ENCODE data around the gene DCTN1.
"Not testable (repeated sequence)": the region's sequence is repeated elsewhere in the genome, so short reads cannot be mapped to it uniquely, and the experiment has no call there.

Gene DCTN1

DNA sequence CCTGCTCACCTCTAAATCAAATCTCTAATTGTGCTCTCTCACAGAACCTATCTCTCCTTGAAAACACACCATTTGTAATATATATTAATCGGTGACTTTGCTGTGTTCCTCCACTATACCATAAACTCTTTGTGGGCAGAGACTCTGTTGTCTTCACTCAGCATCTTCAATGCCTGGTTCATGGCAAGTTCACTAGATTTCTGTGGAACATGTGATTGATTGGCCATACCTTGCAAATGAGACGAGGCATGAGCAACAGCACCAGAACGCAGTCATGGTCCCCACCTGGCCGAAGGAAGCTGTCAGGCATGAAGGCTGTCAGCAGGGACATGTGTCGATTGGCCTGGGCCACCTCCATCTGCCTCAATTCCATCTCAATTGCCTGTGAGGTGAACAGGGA lies 11.6 kb downstream of the DCTN1 start:
- no peak for DNase-seq

DNA sequence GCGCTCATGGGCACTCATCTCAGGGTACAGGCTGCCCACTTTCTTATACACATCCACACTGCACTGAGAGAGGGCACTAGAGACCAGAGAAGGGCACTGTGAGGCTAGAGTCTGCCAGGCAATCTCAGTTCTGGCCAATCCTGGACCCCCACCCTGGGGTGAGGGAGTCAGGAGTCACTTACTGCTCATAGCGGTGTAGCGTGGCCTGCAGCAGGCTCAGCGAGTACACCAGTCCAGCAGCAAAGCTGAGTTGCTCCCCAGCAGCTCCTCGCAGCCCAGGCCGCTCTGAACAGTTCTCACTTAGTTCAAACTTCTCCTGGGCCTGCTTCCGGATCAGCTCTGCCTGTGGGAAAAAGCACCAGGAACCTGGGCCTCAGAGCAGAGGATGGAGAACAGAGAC lies 12.3 kb downstream of the DCTN1 start:
- no peak for DNase-seq

DNA sequence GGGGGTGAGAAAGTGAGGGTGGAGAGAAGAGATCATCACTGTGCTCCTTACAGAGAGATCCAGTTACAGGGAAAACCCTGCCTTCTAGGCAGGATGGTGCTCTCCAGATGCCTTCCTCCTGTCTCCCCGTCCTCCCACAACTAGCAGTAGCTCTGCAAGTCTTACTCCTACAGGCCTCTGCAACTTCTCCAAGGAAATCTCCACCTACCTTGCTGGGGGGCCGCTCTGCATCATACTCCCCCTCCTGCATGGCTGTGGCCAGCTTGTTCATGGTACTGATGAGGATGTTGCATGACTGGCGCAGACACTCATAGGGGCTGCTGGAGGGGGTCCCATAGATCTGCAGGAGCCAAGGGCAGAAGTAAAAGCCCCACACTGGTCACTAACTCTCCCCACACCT lies 14.1 kb downstream of the DCTN1 start:
- DNase-seq: no peak

DNA sequence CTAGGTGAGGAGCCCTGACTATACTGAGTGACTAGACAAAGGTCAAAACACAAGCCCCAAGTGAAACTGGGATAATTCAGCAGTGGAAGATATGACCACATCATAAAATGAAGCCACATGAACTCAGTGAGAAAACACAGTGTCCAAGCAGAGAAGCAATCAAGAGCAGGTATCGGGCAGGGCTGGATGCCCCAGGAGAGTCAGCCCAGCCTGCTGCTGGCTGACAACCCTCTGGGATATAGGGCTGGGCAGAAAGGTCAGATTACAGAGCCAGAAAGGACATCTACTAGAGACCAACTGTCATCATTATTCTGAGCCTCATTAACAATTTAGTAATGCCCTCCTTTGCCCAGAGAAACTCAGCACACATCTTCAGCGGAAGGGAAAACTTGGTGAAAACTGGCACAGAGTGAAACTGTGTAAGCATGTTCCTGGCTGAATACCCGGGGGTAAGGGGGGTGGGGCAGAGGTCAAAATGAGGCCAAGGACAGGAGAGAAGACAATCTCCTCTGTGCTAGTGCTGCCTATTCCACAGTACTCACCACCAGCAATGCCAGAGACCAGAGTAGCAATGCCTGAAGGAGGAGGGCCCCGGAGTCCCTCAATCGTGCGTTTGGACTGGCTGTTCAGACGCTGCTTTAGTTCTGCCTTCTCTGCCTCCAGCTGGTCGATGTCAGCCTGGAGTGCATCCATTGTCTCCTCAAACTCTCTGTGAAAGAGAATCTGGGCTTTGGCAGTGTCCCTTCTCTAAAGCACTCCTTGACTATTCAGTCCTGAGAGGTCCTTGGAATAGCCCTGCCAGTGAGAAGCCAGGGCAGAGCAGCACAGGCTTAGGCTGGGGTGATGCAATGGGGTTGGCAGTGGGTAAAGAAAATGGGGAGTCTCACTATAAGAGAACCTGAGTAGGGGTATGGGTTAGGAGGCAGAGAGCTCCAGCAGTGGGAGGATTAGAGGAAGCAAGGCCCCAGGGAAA lies 15.3 kb downstream of the DCTN1 start:
- no peak for DNase-seq

DNA sequence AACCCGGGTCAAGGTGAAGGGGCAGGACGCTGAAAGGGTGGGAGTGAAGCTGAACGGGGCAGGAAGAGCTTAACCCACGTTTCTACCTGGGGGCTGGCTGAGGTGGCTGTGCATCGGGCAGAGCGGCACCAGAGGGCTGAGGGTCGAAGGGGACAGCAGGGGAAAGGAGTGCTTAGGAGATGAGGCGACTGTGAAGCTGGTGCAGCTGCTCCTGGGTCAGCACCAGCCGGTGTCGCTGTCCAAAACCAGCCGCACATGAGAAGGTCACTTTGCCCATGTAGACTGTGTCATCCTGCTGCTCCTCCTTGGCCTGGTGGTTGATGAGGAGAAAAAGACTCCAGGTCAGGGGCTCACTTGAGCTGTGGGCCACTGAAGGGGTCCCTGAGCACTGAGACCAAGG lies 18.8 kb downstream of the DCTN1 start:
- DNase-seq: no peak

DNA sequence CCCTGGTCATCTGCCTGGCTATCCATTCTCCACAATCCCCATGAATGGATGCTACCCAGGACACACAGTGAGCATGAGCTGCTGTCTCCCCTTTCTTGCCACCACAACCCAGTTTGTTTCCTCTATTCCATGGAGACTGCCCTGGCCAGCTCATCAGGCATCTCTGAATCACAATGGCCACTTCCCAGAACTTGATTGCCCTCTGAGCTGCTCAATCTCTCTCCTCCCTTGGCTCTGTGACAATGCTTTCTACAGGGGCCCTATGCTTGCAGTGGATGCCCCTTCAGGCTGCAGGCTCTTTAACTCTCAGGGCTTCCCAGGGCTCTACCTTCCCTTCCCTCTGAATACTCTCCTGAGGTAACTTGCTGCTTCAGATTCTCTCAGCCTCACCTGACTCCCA lies 22.5 kb downstream of the DCTN1 start:
- DNase-seq: no peak

DNA sequence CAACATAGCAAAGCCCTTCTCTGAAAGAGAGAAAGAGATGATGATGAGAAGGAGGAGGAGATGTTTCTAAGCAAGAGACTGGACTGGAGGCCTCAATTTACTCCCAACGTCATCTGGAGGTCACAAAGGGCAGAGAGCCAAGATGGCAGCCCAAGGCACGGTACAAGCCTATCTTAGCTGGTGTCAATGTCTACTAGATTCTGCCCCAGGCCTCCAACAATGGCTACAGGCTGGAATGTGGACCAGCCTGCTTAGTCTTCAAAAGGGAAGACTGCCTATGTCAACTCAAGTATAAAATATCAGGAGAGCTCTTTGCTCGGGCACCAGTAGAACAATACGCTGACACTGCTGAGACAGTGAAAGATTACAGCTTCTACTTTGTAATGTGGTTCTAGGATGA lies 30.2 kb downstream of the DCTN1 start:
- no peak for DNase-seq

DNA sequence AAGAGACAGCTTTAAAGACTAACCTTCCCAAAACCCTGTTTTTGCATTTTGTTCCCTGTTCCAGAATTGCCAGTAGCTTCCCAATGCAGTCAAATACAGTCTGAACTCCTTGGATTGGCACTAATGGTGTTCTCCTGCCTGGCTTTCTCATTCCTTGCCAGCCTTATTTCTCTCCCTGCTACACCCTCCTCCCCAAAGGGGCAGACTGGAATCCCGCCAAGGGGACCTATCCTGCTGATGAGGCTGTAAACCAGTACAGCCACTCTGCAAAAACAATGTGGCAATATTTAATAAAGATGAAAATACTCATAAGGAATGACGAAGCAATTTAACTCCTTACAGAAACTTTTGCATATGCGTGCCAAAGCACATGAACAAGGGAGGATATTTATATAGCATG lies 32.4 kb downstream of the DCTN1 start:
- DNase-seq: no peak

DNA sequence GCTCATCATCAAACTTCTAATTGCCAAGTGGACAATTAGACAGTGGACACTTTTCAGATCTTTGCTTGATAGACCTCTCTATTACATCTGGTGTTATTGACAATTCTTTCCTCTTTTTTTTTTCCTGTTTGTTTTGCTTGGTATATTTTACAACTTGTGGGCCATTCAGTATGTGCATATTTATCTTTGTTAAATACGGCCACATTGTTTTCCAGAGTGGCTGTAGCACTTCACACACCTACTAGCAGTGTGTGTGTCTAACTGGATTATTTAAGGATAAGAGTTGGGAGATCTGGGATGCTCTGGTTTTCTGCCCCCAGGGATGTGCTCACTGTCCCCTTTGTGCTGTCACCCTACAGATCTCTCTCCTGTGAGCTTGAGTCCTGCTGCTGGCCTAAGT lies 32.8 kb downstream of the DCTN1 start:
- no peak for DNase-seq

DNA sequence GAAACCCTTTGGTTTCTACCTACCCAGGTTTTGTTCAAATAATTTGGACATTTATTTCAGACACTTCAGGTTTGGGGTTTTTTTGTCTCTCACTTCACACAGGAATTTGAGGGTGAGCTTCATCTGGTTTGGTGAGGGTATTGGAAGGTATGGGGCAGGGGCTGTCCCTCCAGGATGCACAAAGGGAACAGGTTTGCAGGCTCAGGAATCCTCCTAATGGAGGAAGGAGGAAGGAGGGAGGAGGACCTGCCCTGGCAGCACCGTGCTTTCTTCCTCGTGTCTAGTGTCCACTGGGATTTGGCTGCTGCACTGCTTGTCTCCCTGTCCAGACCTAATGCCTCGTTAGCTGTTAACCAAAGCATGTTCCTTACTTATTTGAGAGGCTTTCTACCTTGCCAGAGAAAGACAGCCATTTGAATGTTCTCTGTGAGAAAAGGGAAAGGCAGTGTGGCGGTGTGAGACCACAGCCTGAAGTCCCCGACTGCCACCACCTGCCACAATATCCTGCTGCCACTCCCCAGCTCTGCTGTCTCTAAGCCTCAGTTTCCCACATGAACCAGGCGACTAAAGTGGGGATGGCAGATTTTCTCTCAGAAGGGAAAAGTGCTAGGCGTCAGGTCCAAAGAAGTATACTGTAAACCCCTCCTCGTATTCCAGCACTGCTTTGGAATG lies 34.7 kb downstream of the DCTN1 start:
- no peak for DNase-seq

DNA sequence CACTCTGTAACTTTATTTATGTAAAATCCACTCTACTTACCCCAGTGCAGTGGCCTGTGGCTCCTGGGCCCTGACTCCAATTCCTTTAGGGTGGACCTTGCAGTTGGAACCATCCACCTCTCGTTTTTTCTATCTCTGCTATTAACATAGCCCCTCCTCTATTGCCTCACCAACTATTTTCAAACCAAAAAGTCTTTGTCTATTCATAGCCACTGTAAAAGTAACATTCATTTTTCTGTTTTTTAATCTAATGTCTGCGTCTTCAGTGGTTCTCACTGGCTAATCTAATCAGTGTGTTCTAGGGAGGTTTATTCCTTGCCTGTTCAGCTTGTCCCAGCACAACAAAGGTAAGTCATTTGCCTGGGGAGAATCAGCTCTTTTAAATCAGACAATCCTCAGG lies 36.8 kb downstream of the DCTN1 start, which contains the start of gene SLC4A5:
SLC4A5 (minus strand) TSS at position 101 of the 400 bp plus-strand sequence. CDS start 28,393 bp downstream, outside the sequence.
- no peak for DNase-seq

DNA sequence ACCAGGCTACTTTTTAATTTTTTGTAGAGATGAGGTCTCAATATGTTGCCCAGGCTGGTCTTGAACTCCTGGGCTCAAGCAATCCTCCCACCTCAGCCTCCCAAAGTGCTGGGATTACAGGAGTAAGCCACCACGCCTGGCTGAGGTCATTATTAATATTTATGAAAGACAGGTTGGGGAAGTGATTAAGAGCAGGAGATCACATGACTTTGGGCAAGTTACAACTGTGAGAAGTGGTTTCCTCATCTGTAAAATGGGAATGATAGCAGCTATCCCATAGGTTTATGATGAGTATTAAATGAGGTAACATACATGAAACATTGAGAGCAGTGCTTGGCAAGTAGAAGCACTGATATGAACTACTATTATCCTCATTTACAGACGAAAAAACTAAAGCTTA lies 43.9 kb downstream of the DCTN1 start:
- not testable (repeated sequence) for DNase-seq

DNA sequence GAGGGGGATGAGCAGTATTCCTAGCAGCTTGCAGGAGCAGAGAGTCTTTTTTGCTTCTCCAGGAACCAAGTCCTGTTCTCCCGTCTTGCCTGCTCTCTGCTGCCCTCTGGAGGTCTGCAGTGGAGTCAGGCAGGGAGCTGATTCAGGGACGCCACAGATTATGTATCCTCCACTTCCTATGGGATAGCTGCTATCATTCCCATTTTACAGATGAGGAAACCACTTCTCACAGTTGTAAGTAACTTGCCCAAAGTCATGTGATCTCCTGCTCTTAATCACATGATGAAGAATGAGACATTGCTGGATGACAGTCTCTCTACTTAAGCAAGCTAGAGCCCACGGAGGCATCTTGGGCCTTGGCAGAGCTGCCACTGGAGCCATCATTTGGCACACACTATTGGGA lies 45.2 kb downstream of the DCTN1 start:
- peak; percentile 23 to 76 for DNase-seq

DNA sequence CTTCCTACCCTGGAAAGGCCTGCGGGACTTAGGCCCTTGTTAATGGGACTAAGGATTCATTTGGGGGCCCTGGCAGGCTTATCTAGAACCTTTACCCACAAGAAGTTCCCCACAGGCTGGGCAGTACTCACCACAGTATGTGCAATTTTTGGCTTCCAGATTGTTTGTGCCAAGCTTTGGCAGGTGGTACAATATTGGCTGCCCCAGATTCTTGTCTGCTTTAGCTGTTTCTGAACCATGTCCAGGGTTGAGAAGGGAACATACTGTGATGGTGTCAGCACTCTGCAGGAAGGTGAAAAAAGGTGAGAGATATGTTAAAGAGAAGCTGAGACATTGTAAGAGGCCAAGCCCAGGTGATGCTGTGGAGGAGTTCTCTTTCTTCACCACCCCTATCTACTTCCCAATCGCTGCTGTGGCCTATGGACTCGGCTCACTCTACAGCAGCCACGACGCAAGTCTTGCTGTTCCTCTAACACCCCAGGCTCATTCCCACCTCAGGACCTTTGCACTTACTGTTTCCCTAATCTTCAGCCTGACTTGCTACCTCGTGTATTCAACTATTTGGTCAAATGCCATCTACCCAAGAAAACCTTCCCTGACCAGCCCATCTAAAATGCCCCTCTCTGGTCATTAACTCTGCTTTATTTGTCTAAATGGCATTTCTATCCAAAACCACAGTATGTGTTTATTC lies 46.1 kb downstream of the DCTN1 start:
- peak; percentile 85 to 89 for DNase-seq

DNA sequence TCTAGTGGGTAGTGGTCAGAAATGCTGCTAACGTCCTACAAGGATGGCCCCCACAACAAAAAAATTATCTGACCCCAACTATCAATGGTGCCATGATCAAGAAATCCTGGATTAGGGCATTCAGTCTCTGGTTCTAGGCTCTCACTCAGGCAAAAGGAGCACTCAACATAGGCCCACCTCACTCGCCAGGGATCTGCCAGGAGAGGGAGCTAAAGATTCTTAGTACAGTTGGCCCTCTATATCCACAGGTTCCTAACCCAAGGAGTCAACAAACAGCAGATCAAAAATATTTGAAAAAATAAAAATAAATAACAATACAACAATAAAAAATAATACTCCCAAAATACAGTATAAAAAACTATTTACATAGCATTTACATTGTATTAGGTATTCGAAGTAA lies 46.9 kb downstream of the DCTN1 start:
- DNase-seq: no peak

DNA sequence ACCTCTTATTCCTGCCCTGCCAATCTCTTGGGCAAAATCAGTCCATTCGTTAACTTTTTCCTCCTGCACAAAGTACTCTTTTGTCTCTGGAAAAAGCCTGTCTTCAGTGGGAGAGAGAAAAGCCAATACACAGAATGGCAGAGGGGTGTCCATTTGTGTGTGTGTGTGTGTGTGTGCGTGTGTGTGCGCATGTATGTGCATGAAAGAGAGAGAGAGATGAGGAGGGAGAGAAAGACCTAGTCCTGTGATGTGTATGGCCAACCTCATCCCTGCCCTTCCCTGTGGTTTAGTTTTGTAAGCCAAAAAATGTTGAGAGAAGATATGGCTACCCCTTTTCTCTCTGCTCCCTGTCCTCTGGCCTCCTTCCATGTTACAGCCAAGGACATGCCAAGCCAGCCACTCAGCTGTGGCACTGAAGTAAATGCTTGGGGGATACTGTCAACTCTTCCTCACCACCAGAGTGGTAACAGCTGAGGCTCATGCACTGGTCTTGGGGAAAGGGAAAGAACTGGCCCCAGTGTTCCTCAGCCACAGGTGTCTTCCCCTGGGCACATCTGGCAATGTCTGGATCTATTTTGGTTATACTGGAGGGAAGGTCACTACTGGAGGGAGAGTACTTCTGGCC lies 47.4 kb downstream of the DCTN1 start:
- no peak for DNase-seq

DNA sequence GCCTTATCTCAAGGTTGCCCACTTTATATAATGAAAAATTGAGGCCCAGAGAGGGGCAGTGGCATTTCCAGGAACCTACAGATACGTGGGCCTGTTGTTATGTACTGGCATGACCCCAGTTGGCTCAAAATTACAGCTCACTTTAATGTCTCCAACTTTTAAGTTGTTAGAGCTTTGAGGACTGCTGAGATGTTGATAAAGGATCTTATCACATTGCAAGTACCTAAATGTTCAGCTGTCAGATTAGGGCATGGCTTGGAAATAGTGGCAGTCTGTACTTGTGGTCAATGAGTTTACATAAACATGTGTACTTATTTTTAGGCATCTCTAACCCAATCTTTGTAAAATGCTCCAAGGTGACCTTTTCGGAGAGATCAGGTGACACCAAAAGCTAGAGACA lies 51.5 kb downstream of the DCTN1 start:
- no peak for DNase-seq

DNA sequence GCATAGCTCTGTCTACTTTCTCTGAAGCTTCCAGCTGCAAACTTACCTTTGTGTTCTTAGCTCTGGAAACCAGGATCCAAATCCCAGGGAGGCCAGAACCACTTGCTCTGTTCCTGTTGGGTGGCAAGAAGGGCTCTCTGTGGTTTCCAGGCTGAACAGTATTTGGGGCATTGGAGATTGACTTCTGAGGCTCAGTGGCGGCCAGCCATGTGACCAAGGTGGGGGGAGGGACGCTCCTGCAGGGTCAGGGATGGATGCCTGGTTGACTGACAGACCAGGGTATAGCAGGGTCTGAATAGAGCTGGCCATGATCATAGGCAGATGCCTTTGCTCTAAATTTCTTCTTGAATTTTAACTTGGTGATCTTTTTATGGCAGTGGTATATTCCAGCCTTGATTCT lies 52.0 kb downstream of the DCTN1 start:
- DNase-seq: no peak

DNA sequence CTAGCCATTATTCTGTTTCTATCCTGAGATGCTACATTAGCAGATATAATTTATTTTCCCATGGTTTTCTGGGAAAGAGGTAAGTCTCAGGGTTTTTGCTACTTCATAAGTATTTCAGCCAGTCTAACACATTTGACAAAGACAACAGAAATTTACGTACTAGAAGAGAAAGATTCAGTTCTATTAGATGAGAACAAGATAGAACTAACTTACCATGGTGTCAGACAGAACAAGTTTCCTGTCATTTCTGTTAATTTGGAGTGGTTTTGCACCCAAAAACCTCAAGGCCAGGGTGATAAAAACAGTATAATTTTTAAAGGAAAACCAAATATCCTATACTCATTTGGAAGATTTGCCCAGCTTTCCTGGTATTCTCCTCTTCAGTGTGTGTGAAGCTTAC lies 52.5 kb downstream of the DCTN1 start:
- no peak for DNase-seq

DNA sequence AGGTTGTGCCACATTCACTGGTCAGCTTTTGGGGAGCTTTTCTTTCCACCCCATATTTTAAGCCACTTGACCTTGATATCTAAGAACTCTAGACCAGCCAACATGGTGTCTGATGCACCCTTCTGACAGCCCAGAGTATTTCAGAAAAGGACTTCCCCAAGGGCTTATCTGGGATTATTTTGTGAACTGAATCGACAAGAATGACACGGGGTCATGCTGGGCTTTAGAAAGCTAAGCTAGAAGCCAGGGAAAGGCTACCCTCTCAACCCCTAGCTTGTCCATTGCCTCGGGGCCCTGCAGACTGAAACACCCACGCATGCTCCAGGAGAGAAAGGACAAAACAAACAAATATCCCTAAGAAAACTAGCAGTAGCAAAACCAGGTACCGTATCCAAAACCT lies 52.9 kb downstream of the DCTN1 start:
- DNase-seq: no peak

DNA sequence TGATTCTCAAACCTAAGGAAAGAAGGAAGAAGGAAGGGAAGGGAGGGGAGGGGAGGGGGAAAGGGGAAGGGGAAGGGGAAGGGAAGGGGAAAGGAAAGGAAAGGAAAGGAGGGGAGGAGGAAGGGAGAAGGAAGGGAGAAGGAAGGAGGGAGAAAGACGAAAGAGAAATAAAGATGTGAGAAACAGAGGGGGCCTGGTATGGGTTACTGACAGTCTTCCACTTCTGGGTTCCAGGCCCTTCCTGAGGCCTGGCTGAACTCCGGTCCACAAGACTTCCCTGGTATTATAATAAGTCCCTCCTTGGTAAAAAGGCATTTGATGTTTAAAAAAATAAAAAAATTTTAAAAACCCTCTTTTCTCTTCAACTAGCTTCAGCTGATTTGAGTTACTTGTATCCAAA lies 54.3 kb downstream of the DCTN1 start:
- DNase-seq: no peak

DNA sequence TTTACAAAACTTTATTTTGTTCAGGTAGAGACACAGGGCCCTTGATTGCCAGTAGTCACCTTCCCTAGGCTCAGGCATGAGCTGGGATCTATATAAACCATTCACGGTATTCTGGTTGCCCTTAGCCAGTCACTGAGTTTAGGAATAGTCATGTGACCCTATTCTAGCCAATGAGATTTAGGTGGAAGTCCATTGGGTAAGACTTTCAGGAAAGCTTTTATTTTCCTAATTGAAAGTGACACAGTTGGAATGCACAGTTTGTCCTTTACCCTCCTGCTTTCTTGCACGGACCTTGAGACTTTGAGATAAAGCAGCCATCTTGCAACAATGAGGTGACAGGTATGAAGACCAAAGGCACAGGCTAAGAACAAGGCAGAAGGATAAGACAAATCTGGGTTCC lies 58.4 kb downstream of the DCTN1 start:
- no peak for DNase-seq

DNA sequence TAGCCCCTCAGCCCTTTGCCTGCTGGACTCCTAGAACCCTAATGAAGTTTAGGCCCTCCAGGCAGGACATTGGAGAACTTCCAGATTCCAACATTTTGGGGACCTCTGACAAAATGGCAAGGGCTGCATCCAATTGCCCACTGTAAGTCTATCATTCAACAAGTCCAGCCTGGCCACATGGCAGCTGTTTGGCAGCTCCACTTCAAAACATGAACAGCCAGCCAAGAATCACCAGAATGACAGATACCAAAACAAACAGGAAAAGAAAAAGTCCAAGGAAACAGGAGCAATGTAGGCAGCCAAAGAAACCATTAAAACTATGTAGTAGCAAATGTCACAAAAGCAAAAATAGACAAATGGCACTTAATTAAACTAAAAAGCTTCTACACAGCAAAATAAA lies 62.4 kb downstream of the DCTN1 start:
- no peak for DNase-seq

All from cerebellar nuclear complex (tissue), 1 donor.